Type B pancreatic cell (in vitro differentiated cells): ENCODE data around the gene NEURL3. TPM values are rescaled to one million over a fixed set of nuclear protein-coding genes. Genes with fewer than 3 reads are reported as not detected.
"Not testable (repeated sequence)": the region's sequence is repeated elsewhere in the genome, so short reads cannot be mapped to it uniquely, and the experiment has no call there.

ENCODE experiments used
- DNase-seq: peaks from one replicate; pipeline ENCODE4 v3.0.0; 2021; ENCODE audit warnings: mixed read lengths; ENCODE audit not compliant: unreplicated experiment; ENCODE audit errors: extremely low spot score
- H3K27ac Mint-ChIP-seq: 2 replicates; pipeline ENCODE4 v1.8.0; 2021; ENCODE audit warnings: mild to moderate bottlenecking, mixed read lengths
- H3K27me3 Mint-ChIP-seq: 2 replicates; pipeline ENCODE4 v1.8.0; 2021; ENCODE audit warnings: mixed read lengths
- H3K36me3 Mint-ChIP-seq: 2 replicates; pipeline ENCODE4 v1.8.0; 2021; ENCODE audit warnings: mixed read lengths
- H3K4me1 Mint-ChIP-seq: one replicate; pipeline ENCODE4 v1.8.0; 2021; ENCODE audit warnings: mixed read lengths; ENCODE audit not compliant: unreplicated experiment
- H3K4me3 Mint-ChIP-seq: 2 replicates; pipeline ENCODE4 v1.8.0; 2021; ENCODE audit warnings: mild to moderate bottlenecking, mixed read lengths
- H3K9me3 Mint-ChIP-seq: 2 replicates; pipeline ENCODE4 v1.8.0; 2021; ENCODE audit warnings: mixed read lengths
- CTCF ChIP-seq: fragments of 200-600 bp; sonication (generic); conservative IDR thresholded peaks from 2 replicates; pipeline ENCODE4 v1.5.0; 2021; ENCODE audit warnings: antibody characterized with exemption, mild to moderate bottlenecking
- total RNA-seq: library from RNA; stranded (reverse); gene quantifications from 2 replicates; pipeline ENCODE4 v1.2.1, GENCODE V29; 2021; ENCODE audit warnings: low replicate concordance

Gene NEURL3
- total RNA-seq, 1 donor from 2014 or later: 1.1 TPM

GRCh38 chr2:96468904-96469303 lies 36.3 kb downstream of the NEURL3 start:
- DNase-seq: no peak
- TF ChIP-seq CTCF: no peak
- peaks cover 14% of the 10 kb centered on the region for H3K27me3 Mint-ChIP-seq
- no peaks in the 10 kb centered on the region for H3K9me3 Mint-ChIP-seq
- H3K4me3 Mint-ChIP-seq: no peak overlapping the region
- no peaks in the 10 kb centered on the region for H3K4me1 Mint-ChIP-seq
- H3K36me3 Mint-ChIP-seq: no peaks in the 10 kb centered on the region
- H3K27ac Mint-ChIP-seq: no peak overlapping the region

GRCh38 chr2:96464651-96465050 lies 40.5 kb downstream of the NEURL3 start:
- no peak for TF ChIP-seq CTCF
- Mint-ChIP-seq H3K27ac (no peak overlapping the region), H3K4me1 (no peaks in the 10 kb centered on the region), H3K27me3 (peaks cover 14% of the 10 kb centered on the region), H3K36me3 (no peaks in the 10 kb centered on the region), H3K4me3 (no peak overlapping the region), H3K9me3 (no peaks in the 10 kb centered on the region)
- no peak for DNase-seq

- Mint-ChIP-seq H3K27me3 (peaks cover 14% of the 10 kb centered on the region), H3K4me1 (no peaks in the 10 kb centered on the region), H3K27ac (no peak overlapping the region)
Measured at GRCh38 chr2:96464061-96464460, 41.1 kb downstream of the NEURL3 start.

GRCh38 chr2:96463119-96463518 lies 42.0 kb downstream of the NEURL3 start:
- Mint-ChIP-seq H3K36me3 (no peaks in the 10 kb centered on the region), H3K27me3 (peaks cover 18% of the 10 kb centered on the region), H3K9me3 (no peaks in the 10 kb centered on the region), H3K27ac (no peak overlapping the region), H3K4me1 (no peaks in the 10 kb centered on the region), H3K4me3 (no peak overlapping the region)
- no peak for TF ChIP-seq CTCF
- DNase-seq: no peak

More at GRCh38 chr2:96464061-96464460, 41.1 kb downstream of the NEURL3 start:
- DNase-seq: no peak
- no peaks in the 10 kb centered on the region for H3K9me3 Mint-ChIP-seq
- H3K4me3 Mint-ChIP-seq: no peak overlapping the region
- TF ChIP-seq CTCF: no peak
- H3K36me3 Mint-ChIP-seq: no peaks in the 10 kb centered on the region

- not testable (repeated sequence) for H3K36me3 Mint-ChIP-seq, H3K4me3 Mint-ChIP-seq, H3K4me1 Mint-ChIP-seq, H3K27ac Mint-ChIP-seq, H3K9me3 Mint-ChIP-seq, DNase-seq
- peaks cover 18% of the 10 kb centered on the region for H3K27me3 Mint-ChIP-seq
Measured at GRCh38 chr2:96461616-96462015, 43.5 kb downstream of the NEURL3 start.

GRCh38 chr2:96452053-96452452 lies 53.1 kb downstream of the NEURL3 start:
- no peaks in the 10 kb centered on the region for H3K36me3 Mint-ChIP-seq
- no peak overlapping the region for H3K4me3 Mint-ChIP-seq
- no peaks in the 10 kb centered on the region for H3K27me3 Mint-ChIP-seq
- no peak for DNase-seq
- TF ChIP-seq CTCF: no peak
- peaks cover 4% of the 10 kb centered on the region for H3K9me3 Mint-ChIP-seq
- H3K4me1 Mint-ChIP-seq: peaks cover 7% of the 10 kb centered on the region
- H3K27ac Mint-ChIP-seq: no peak overlapping the region
